Measurements from ENCODE around the gene DPAGT1. TPM values are rescaled to one million over a fixed set of nuclear protein-coding genes. Genes with fewer than 3 reads are reported as not detected.

DPAGT1 gene
- total RNA-seq, 2 experiments from 2014 or later = 31.7 to 83.4 TPM

DNA sequence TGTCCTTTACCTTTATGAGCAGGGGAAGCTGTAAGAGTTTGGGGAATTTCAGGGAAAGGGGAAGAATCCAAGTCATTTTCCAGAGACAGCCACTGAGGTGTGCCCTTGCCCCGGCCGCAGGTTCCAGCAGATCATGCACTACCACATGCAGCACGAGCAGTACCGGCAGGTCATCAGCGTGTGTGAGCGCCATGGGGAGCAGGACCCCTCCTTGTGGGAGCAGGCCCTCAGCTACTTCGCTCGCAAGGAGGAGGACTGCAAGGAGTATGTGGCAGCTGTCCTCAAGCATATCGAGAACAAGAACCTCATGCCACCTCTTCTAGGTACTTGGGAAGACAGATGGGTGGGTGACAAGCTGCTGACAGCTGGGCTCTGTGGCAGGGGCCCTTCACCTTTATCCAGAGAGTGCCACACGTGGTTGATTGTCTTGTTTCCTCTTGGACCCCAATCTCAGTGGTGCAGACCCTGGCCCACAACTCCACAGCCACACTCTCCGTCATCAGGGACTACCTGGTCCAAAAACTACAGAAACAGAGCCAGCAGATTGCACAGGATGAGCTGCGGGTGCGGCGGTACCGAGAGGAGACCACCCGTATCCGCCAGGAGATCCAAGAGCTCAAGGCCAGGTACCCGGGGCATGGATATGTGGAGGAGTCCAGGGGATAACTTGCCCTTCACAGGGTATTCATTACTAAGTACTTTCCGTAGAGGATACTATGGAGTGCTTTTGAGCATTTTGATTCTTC, 22.8 kb downstream of the DPAGT1 start:
- no TSS peak for BruUV-seq (replicated peaks)
- Histone ChIP-seq H3K27ac (ENCODE audit: low read depth, low read length, poor library complexity, severe bottlenecking) (no peak overlapping the region), H3K9me3 (ENCODE audit: low read length) (no peaks in the 10 kb centered on the region), H3K9me2 (ENCODE audit: insufficient read depth, low read length) (no peaks in the 10 kb centered on the region), H3K36me3 (ENCODE audit: insufficient read depth, low read length) (peaks cover 72% of the 10 kb centered on the region), H4K20me1 (ENCODE audit: insufficient read depth, low read length) (no peaks in the 10 kb centered on the region), H2AFZ (ENCODE audit: low read length) (no peak overlapping the region), H3K4me2 (ENCODE audit: low read length) (no peak overlapping the region), H3K4me1 (ENCODE audit: insufficient read depth, low read length, poor library complexity, severe bottlenecking) (no peaks in the 10 kb centered on the region), H3K4me3 (ENCODE audit: low read depth, low read length, poor library complexity, severe bottlenecking) (no peak overlapping the region), H3K79me2 (ENCODE audit: insufficient read depth, low read depth, low read length) (no peaks in the 10 kb centered on the region)
- CTCF ChIA-PET (ENCODE audit: unreplicated experiment) = no interaction called here
- POLR2A ChIA-PET = interaction anchor here (1.0 kb wide), 1 partner anchor 24 kb away, joined by 5 read pairs; no protein-coding TSS in a partner anchor
- intact Hi-C loops (cut with micrococcal nuclease; ENCODE audit: unreplicated experiment) = no loop called here
- DNase-seq (ENCODE audit: low spot score) = no peak
- no peak for TF ChIP-seq EZH2phosphoT487 (IDR thresholded peaks at IDR 0.05; ENCODE audit: borderline replicate concordance, low read depth, low read length)
- TF ChIP-seq, protein P1, sequence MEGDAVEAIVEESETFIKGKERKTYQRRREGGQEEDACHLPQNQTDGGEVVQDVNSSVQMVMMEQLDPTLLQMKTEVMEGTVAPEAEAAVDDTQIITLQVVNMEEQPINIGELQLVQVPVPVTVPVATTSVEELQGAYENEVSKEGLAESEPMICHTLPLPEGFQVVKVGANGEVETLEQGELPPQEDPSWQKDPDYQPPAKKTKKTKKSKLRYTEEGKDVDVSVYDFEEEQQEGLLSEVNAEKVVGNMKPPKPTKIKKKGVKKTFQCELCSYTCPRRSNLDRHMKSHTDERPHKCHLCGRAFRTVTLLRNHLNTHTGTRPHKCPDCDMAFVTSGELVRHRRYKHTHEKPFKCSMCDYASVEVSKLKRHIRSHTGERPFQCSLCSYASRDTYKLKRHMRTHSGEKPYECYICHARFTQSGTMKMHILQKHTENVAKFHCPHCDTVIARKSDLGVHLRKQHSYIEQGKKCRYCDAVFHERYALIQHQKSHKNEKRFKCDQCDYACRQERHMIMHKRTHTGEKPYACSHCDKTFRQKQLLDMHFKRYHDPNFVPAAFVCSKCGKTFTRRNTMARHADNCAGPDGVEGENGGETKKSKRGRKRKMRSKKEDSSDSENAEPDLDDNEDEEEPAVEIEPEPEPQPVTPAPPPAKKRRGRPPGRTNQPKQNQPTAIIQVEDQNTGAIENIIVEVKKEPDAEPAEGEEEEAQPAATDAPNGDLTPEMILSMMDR (conservative IDR thresholded peaks at IDR 0.05; ENCODE audit: low read length) = no peak

DNA sequence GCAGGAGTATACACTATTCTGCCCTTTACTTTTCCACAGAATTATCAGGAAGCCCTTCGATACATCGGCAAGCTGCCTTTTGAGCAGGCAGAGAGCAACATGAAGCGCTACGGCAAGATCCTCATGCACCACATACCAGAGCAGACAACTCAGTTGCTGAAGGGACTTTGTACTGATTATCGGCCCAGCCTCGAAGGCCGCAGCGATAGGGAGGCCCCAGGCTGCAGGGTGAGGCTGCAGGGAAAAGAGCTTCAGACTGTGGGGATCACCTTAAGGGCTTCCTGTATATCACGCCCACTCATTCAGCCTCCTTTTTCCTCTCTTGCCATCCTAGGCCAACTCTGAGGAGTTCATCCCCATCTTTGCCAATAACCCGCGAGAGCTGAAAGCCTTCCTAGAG, 23.8 kb downstream of the DPAGT1 start:
- Histone ChIP-seq H4K20me1 (ENCODE audit: insufficient read depth, low read length) (no peaks in the 10 kb centered on the region), H3K4me3 (ENCODE audit: low read depth, low read length, poor library complexity, severe bottlenecking) (no peak overlapping the region), H3K4me1 (ENCODE audit: insufficient read depth, low read length, poor library complexity, severe bottlenecking) (no peaks in the 10 kb centered on the region), H3K27ac (ENCODE audit: low read depth, low read length, poor library complexity, severe bottlenecking) (no peak overlapping the region), H3K9me2 (ENCODE audit: insufficient read depth, low read length) (no peaks in the 10 kb centered on the region), H2AFZ (ENCODE audit: low read length) (no peak overlapping the region), H3K79me2 (ENCODE audit: insufficient read depth, low read depth, low read length) (no peaks in the 10 kb centered on the region), H3K9me3 (ENCODE audit: low read length) (no peaks in the 10 kb centered on the region), H3K36me3 (ENCODE audit: insufficient read depth, low read length) (peaks cover 82% of the 10 kb centered on the region), H3K4me2 (ENCODE audit: low read length) (no peak overlapping the region)
- POLR2A ChIA-PET = interaction anchor here (0.6 to 1.0 kb wide), 3 partner anchors 25 to 174 kb away, joined by 3 to 5 read pairs (median 4); no protein-coding TSS in a partner anchor
- TF ChIP-seq, protein P1 (conservative IDR thresholded peaks at IDR 0.05; ENCODE audit: low read length) = no peak
- no peak for TF ChIP-seq EZH2phosphoT487 (IDR thresholded peaks at IDR 0.05; ENCODE audit: borderline replicate concordance, low read depth, low read length)
- intact Hi-C loops (cut with micrococcal nuclease; ENCODE audit: unreplicated experiment) = no loop called here
- DNase-seq (ENCODE audit: low spot score) = no peak
- CTCF ChIA-PET (ENCODE audit: unreplicated experiment) = interaction anchor here (0.6 kb wide), 1 partner anchor 9 kb away, joined by 3 read pairs; no protein-coding TSS in a partner anchor
- BruUV-seq (replicated peaks) = no TSS peak
